HEK293T (cell line): ENCODE measurements around the gene ACKR1.

Experiments
- BHLHE40 ChIP-seq: fragments of 450-650 bp; IDR thresholded peaks from 2 replicates; pipeline ENCODE4 v1.6.1; 2016; ENCODE audit warnings: mild to moderate bottlenecking, moderate library complexity, borderline replicate concordance
- L3MBTL2 ChIP-seq: fragments of 450-650 bp; conservative IDR thresholded peaks from 2 replicates; pipeline ENCODE4 v1.6.1; 2016; ENCODE audit warnings: mild to moderate bottlenecking
- SP1 ChIP-seq: fragments of 450-650 bp; IDR thresholded peaks from 2 replicates; pipeline ENCODE4 v1.6.1; 2017

GRCh38 chr1:159173320-159173719 is 31.4 kb upstream of the ACKR1 start:
- TF ChIP-seq SP1 (no peak), L3MBTL2 (no peak), BHLHE40 (no peak)
